HG03175 (cell line): Measurements from ENCODE around the gene ZFP42.
"Not testable (repeated sequence)": the region's sequence is repeated elsewhere in the genome, so short reads cannot be mapped to it uniquely, and the experiment has no call there.

Experiments used
- ATAC-seq: cut with Tn5 transposase; IDR thresholded peaks from one replicate; pipeline ENCODE4 v1.9.1; 2021; ENCODE audit warnings: mild to moderate bottlenecking, moderate library complexity; ENCODE audit not compliant: unreplicated experiment

ZFP42 gene

DNA sequence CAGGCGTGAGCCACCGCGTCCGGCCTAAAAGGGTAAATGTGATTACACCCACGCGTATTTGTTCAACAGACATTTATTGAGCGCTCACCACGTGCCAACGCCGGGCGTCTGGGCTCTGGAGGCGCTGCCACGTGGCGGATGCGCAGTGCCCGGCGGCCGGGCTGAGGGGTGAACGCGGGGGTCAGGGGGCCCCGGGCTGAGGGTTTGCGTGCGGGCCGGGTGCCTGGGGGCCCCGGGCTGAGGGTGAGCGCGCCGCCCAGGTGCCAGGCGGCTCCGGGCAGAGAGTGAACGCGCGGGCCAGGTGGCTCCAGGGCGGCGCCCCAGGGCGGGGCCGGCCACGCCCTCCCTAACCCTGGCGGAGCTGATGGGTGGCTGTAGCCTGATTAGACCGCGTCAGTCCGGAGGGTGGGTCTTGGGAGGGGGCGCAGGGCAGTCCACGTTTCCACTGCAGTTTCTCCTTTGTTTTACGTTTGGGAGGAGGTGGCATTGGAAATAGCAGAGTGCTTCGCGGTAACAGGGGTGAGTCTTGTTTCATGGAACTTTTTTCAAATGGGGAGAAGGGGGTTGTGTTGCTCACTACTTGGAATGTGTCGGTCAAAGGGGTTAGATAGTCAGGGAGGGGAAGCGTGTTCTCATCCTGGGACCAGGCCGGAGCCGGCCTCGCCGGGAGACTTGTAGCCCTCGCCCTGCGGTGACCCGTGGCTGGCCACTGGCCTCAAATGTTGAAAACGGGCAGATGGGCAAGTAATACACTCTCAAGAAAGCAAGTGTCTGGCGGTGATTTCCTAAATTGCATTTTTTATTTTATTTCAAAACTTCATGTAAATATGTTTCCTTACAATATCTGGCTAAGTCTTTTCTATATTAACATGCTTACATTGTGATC is at the start of gene ZFP42:
ZFP42 (plus strand) TSS at position 450 of the 886 bp plus-strand sequence. CDS start 7,037 bp downstream, outside the sequence.
- no peak for ATAC-seq

DNA sequence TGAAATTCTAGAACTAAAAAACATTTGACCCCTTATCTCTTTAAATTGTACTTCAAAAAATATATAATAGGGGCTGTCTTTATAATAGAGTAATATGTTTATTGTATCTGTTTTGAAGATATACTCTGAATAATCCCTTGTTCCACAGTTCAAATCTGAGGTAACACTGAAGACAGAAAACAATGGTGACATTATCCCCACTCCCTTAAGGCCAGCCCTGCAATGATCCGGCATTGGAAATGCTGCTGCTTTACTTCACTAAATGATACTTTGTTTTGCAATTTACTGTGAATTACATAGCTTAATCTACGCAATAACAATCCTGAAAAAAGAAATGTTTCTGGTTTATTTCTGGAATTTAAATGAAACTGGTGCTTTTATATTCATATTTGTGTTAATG is 34.4 kb upstream of the ZFP42 start:
- ATAC-seq, result no peak

DNA sequence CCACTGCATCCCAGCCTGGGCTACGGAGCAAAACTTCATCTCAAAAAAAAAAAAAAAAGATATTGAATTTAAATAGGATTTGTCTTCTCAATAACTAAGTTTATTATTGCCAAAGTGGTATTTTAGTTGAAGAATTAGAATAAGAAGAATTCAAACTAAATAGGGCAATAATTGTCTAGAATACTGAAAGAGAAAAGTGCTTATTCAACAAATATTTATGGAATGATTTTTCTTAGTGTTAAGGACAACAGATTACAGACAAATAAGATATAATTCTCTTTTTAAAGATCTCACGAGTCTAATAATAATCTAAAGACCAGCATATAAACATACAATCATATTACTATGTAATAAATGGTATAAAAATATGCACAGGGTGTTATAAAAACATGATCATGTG is 33.6 kb upstream of the ZFP42 start:
- no peak for ATAC-seq

- ATAC-seq, result no peak
Observed at GRCh38 chr4:187962926-187963325, 32.6 kb upstream of the ZFP42 start.

DNA sequence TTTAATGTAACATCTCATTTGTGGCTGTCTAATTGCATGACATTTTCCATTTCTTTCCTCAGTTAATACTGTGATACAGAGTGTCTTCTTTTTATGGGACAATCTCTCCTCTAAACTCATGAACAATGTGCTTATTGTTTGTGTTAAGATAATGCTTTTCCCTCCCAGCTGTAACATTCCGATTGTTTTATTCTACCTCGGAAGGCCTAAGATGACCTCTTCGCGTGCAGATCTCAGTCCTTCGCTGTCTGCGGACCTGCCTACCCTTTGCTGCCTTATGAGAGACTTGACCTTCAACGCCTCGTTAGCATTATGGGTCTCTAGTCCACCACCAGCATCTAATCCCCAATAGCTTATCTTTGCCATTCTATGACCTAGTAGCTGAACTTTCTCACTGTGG is 29.8 kb upstream of the ZFP42 start:
- no peak for ATAC-seq

GRCh38 chr4:187972135-187972534 is 23.4 kb upstream of the ZFP42 start:
- no peak for ATAC-seq

GRCh38 chr4:187983746-187984145 is 11.8 kb upstream of the ZFP42 start:
- no peak for ATAC-seq

DNA sequence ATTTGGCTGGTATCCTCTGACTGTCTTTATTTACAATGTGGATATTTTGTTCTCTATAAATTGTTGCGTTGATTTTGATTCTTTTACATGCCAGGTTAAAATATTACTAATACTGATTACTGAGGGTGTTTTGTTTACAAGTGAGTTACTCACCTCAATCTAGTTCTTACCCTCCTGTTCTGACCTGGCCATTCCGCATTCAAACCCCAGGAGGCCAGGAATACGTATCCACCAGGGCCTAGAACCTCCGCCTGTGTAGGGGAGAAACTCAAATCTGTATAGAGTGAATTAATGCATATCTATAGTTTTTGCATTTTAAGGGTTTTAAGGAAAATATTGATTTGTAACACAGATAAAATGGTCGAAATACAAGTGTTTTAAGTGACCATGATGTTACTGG is 2.6 kb upstream of the ZFP42 start:
- ATAC-seq, result no peak

DNA sequence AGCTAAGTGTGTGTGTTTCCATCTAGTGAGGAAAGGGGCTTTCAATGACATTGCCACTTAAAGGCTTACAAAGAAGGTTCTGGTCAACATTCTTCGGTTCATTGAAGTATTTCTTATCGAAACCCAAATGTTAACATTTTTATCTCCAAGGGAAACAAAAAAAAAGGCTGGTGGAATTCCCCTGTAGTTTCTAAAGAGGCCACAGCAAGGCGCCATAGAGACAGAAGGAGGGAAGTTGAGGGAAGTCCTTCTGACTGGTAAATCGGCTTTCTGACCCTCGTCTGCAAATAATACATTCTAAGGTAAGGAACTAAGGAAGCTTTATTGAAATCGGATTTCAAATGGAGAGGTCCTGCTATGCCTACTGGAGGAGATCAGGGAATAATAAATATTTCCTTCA is 1.7 kb upstream of the ZFP42 start:
- ATAC-seq, result no peak

- no peak for ATAC-seq
Observed at GRCh38 chr4:187996502-187997177, 1.1 kb downstream of the ZFP42 start.

- not testable (repeated sequence) for ATAC-seq
Observed at GRCh38 chr4:187997991-187998390, 2.4 kb downstream of the ZFP42 start.

DNA sequence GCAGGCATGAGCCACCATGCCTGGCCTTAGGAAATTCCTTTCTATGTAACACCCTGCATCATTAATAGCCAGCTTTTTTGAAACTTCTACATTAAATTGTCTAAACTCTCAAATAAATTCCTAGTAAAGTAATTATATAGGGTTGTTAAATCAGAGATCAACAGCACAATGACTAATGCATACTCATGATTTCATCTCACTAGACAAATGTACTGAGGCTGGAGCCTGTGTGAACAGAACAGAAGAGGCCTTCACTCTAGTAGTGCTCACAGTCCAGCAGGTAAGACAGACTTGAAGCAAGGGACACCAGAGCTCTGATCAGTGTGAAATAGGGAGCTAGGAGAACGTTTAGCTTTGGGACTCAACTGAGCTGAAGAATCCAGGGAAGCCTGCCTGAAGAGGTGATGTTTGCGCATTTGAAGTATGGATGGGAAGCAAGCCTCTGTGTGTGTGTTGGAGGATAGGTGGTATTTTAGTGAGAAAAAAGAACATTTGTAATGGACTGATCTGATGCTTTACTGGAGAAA is 3.9 kb downstream of the ZFP42 start:
- ATAC-seq, result no peak

DNA sequence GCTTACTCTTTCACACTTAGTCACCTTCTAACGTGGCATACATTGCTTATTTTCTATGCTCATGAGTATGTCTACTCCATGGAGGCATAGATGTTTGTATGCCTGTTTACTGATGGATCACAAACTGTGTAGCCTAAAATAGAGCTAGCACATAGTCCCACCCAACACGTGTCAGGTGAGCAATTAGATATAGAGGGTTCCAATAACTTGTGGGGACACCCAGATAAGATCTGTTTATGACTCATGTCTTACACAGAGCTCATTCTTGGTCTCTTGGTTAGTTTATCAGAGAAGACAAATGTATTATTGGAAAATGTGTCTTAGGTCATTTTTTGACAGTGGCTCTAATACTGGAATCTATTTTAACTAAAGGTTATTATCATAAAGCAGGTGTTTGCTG is 6.8 kb downstream of the ZFP42 start:
- no peak for ATAC-seq

DNA sequence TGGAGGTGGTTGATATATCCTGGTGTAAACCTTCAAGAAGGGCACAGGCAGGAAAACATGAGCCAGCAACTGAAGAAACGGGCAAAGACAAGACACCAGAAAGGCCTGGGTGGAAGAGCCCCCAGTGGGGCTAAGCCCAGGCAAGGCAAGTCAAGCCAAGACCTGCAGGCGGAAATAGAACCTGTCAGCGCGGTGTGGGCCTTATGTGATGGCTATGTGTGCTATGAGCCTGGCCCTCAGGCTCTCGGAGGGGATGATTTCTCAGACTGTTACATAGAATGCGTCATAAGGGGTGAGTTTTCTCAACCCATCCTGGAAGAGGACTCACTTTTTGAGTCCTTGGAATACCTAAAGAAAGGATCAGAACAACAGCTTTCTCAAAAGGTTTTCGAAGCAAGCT is 7.2 kb downstream of the ZFP42 start:
- no peak for ATAC-seq

- ATAC-seq, result no peak
Observed at GRCh38 chr4:188005561-188005960, 10.0 kb downstream of the ZFP42 start.

DNA sequence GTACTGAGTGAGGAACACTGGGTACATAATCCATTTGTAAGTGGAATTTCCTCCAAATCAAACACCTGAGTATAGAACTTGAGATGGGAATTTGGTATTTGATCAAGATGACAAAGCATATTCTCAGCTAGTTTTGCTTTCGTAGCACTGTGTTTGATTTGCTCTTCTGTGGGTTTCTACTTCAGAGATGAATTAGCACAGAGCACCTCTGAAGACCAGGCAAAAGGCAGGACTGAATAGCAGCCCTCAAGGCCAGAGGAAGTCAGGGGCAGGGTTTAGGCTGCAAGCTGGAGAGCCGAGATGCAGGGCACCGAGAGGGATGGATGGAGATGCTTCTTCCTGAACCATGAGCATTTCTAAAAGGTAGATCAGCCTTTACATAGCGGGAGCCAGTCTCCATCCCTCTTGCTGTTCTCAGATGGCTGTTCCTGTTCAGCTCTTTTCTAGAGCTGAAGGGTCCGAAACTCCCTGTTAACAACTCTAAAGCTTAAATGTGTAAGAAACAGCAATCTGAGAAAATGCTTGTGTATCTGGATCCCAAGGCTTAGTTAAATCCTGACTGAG is 10.8 kb downstream of the ZFP42 start:
- ATAC-seq, result no peak

- no peak for ATAC-seq
Observed at GRCh38 chr4:188008377-188008776, 12.8 kb downstream of the ZFP42 start.

GRCh38 chr4:188012426-188012945 is 16.9 kb downstream of the ZFP42 start:
- no peak for ATAC-seq

GRCh38 chr4:188015025-188015940 is 19.7 kb downstream of the ZFP42 start:
- no peak for ATAC-seq

DNA sequence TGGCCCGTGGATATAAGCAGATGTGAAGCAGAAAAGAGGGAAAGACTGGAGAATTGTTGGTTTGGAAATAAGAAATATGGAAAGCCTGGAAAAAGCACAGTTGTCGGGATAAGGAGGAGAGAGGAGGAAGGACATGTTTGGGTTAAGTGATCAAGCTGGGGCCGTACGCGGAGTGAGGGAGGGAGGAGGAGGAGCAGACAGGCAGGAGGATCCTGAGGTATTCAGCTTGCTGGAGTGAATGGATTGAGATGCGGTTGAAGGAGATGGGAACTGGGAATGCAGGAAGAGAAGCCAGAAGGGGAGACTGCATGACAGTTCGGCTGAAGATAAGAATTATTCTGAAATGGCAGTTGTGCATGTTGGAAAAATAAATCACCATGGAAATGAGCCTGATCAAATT is 21.2 kb downstream of the ZFP42 start:
- ATAC-seq, result no peak
